Measurements from ENCODE around the gene KCNS1. TPM values are rescaled to one million over a fixed set of nuclear protein-coding genes. Genes with fewer than 3 reads are reported as not detected.

The KCNS1 gene
- total RNA-seq, 1 experiment from 2014 or later = 0.09 TPM

GRCh38 chr20:45138561-45139300, 37.8 kb upstream of the KCNS1 start:
- Histone ChIP-seq H3K36me3 (ENCODE audit: control insufficient read depth, insufficient read depth, low read length) (no peaks in the 10 kb centered on the region), H3K4me1 (peaks cover 7% of the 10 kb centered on the region), H3K4me3 (ENCODE audit: low read depth, low read length) (no peak overlapping the region), H3K27me3 (replicated peaks; ENCODE audit: control insufficient read depth, insufficient read depth, low read length) (peaks cover 3% of the 10 kb centered on the region; the same call in 1 of the 2 replicates), H3K9me3 (peaks cover 5% of the 10 kb centered on the region; the same call in 1 of the 2 replicates)
- H3K9me3 Mint-ChIP-seq (ENCODE audit: unreplicated experiment) = no peaks in the 10 kb centered on the region
- no peaks in the 10 kb centered on the region for H3K36me3 Mint-ChIP-seq (ENCODE audit: insufficient read depth, unreplicated experiment)
- intact Hi-C loops (cut with micrococcal nuclease; ENCODE audit: unreplicated experiment) = loop anchor here (1.0 kb wide), 1 partner anchor 153 kb away; no protein-coding TSS in a partner anchor
- H3K4me3 Mint-ChIP-seq (ENCODE audit: unreplicated experiment) = no peak overlapping the region
- CTCF ChIA-PET = interaction anchor here (0.6 to 2.8 kb wide), 20 partner anchors 8 to 632 kb away, joined by 3 to 20 read pairs (median 5); partner anchors contain the start of gene WFDC12
- H3K27ac Mint-ChIP-seq (ENCODE audit: unreplicated experiment) = no peak overlapping the region
- BruUV-seq (replicated peaks) = no TSS peak
- no peaks in the 10 kb centered on the region for H3K4me1 Mint-ChIP-seq (ENCODE audit: low read depth, unreplicated experiment)
- POLR2A ChIA-PET = no interaction called here
- H3K27me3 Mint-ChIP-seq (ENCODE audit: insufficient read depth, unreplicated experiment) = peaks cover 11% of the 10 kb centered on the region
- peak; percentile 85 to 89 for DNase-seq
- peak; percentile 97 to 99 for TF ChIP-seq CTCF (IDR thresholded peaks at IDR 0.05; ENCODE audit: insufficient read depth in 1 of 2, low read depth in 1 of 2, low read length in 1 of 2, severe bottlenecking in 1 of 2, unreplicated experiment in 1 of 2)

DNA sequence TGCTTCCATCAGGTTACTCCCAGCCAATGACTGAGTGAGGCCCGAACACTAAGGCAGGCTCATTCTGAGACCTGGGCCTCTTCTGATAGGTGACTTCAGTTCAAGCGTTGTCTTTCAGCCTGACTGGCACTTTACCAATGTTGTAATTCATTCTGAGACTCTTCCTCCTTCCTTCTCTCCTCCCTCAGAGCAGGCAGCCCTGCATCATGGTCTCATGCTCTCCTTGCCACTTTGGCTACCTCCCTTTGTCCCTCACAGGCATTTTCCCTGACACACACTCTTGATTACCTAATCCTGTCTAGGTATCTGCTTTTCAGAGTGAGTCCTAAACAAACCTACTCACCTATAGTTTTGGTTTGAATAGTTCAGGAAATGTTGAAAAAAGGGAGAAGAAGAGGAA, 36.0 kb upstream of the KCNS1 start:
- no peaks in the 10 kb centered on the region for H3K9me3 Mint-ChIP-seq (ENCODE audit: unreplicated experiment)
- Histone ChIP-seq H3K4me3 (ENCODE audit: low read depth, low read length) (no peak overlapping the region), H3K36me3 (ENCODE audit: control insufficient read depth, insufficient read depth, low read length) (no peaks in the 10 kb centered on the region), H3K4me1 (peaks cover 7% of the 10 kb centered on the region), H3K9me3 (0 out of 2 replicates have a peak, but pooled peaks cover 3% of the 10 kb centered on the region), H3K27me3 (replicated peaks; ENCODE audit: control insufficient read depth, insufficient read depth, low read length) (peaks cover 1% of the 10 kb centered on the region; the same call in 1 of the 2 replicates)
- H3K4me1 Mint-ChIP-seq (ENCODE audit: low read depth, unreplicated experiment) = no peaks in the 10 kb centered on the region
- BruUV-seq (replicated peaks) = no TSS peak
- no peak overlapping the region for H3K4me3 Mint-ChIP-seq (ENCODE audit: unreplicated experiment)
- H3K27me3 Mint-ChIP-seq (ENCODE audit: insufficient read depth, unreplicated experiment) = peaks cover 18% of the 10 kb centered on the region
- intact Hi-C loops (cut with micrococcal nuclease; ENCODE audit: unreplicated experiment) = no loop called here
- no peak overlapping the region for H3K27ac Mint-ChIP-seq (ENCODE audit: unreplicated experiment)
- POLR2A ChIA-PET = no interaction called here
- TF ChIP-seq CTCF (IDR thresholded peaks at IDR 0.05; ENCODE audit: insufficient read depth in 1 of 2, low read depth in 1 of 2, low read length in 1 of 2, severe bottlenecking in 1 of 2, unreplicated experiment in 1 of 2) = no peak
- CTCF ChIA-PET = no interaction called here
- DNase-seq = no peak
- no peaks in the 10 kb centered on the region for H3K36me3 Mint-ChIP-seq (ENCODE audit: insufficient read depth, unreplicated experiment)

DNA sequence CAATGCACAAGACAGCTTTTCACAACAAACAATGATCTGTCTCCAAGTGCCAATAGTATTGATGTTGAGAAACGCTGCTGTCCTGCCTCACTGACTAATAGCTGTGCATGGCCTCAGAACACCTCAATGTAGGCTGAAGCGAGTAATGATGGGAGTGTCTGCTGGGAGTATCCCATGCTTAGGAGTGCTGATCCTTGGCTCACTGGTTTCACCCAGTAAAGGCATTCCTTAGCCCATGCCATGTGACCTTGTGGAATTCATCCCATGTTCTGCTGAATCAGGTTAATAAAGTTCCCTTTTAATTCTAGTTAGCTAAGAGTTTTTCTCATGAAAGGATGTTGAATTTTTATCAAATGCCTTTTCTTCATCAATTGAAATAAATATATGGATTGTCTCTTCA, 27.2 kb upstream of the KCNS1 start:
- no peaks in the 10 kb centered on the region for H3K9me3 ChIP-seq
- no peaks in the 10 kb centered on the region for H3K4me1 ChIP-seq
- H3K27me3 ChIP-seq (replicated peaks; ENCODE audit: control insufficient read depth, insufficient read depth, low read length) = 0 out of 2 replicates have a peak, but pooled peaks cover 1% of the 10 kb centered on the region
- H3K9me3 Mint-ChIP-seq (ENCODE audit: unreplicated experiment) = no peaks in the 10 kb centered on the region
- BruUV-seq (replicated peaks) = no TSS peak
- no peaks in the 10 kb centered on the region for H3K36me3 ChIP-seq (ENCODE audit: control insufficient read depth, insufficient read depth, low read length)
- CTCF ChIA-PET = interaction anchor here (1.0 kb wide), 1 partner anchor 11 kb away, joined by 5 read pairs; no protein-coding TSS in a partner anchor
- no peak overlapping the region for H3K4me3 Mint-ChIP-seq (ENCODE audit: unreplicated experiment)
- H3K4me3 ChIP-seq (ENCODE audit: low read depth, low read length) = no peak overlapping the region
- POLR2A ChIA-PET = no interaction called here
- H3K27ac Mint-ChIP-seq (ENCODE audit: unreplicated experiment) = no peak overlapping the region
- H3K27me3 Mint-ChIP-seq (ENCODE audit: insufficient read depth, unreplicated experiment) = peaks cover 32% of the 10 kb centered on the region
- TF ChIP-seq CTCF (IDR thresholded peaks at IDR 0.05; ENCODE audit: insufficient read depth in 1 of 2, low read depth in 1 of 2, low read length in 1 of 2, severe bottlenecking in 1 of 2, unreplicated experiment in 1 of 2) = no peak
- H3K4me1 Mint-ChIP-seq (ENCODE audit: low read depth, unreplicated experiment) = no peaks in the 10 kb centered on the region
- intact Hi-C loops (cut with micrococcal nuclease; ENCODE audit: unreplicated experiment) = no loop called here
- DNase-seq = no peak
- H3K36me3 Mint-ChIP-seq (ENCODE audit: insufficient read depth, unreplicated experiment) = no peaks in the 10 kb centered on the region

All from Caco-2 (cell line).